Erythroblast (primary cell): ENCODE data around the gene GLIS1.

Experiments used
- GATA1 ChIP-seq: IDR thresholded peaks from 2 replicates; pipeline ENCODE4 v1.6.1; 2011; ENCODE audit warnings: low read depth, mild to moderate bottlenecking, control low read depth, low read length, moderate library complexity
- POLR2A ChIP-seq: IDR thresholded peaks from 2 replicates; pipeline ENCODE4 v1.6.1; 2011; ENCODE audit warnings: mild to moderate bottlenecking, low read length

GRCh38 chr1:53539226-53539625, 199.7 kb downstream of the GLIS1 start:
- TF ChIP-seq POLR2A (no peak), GATA1 (no peak)
